RWPE2 (cell line): ENCODE measurements around the gene CWF19L2.
A peak's percentile ranks its signal among the peaks of the same experiment; 100 is the strongest.
"Not testable (repeated sequence)": the region's sequence is repeated elsewhere in the genome, so short reads cannot be mapped to it uniquely, and the experiment has no call there.

Source experiments
- ATAC-seq: fragments of 200-7000 bp; cut with Tn5 transposase; 3 replicates; pipeline ENCODE4 v1.9.1; 2021; ENCODE audit warnings: low read depth
- DNase-seq: peaks from one replicate; pipeline ENCODE4 v3.0.0-alpha.2; 2020; ENCODE audit warnings: low spot score
- H3K27ac ChIP-seq: fragments of 450-650 bp; 2 replicates; pipeline ENCODE4 v1.5.1; 2017; ENCODE audit warnings: mild to moderate bottlenecking; ENCODE audit not compliant: poor library complexity, severe bottlenecking
- H3K27me3 ChIP-seq: fragments of 250-450 bp; sonication (Bioruptor Pico); 2 replicates; pipeline ENCODE4 v1.5.1; 2021; ENCODE audit warnings: mild to moderate bottlenecking, moderate library complexity; ENCODE audit not compliant: insufficient read depth, poor library complexity, severe bottlenecking
- H3K36me3 ChIP-seq: fragments of 250-450 bp; sonication (Bioruptor Pico); 2 replicates; pipeline ENCODE4 v1.5.1; 2020; ENCODE audit warnings: low read depth, mild to moderate bottlenecking, moderate library complexity
- H3K4me1 ChIP-seq: fragments of 250-450 bp; sonication (Bioruptor Pico); 2 replicates; pipeline ENCODE4 v1.5.1; 2021; ENCODE audit warnings: mild to moderate bottlenecking, moderate library complexity; ENCODE audit not compliant: insufficient read depth, poor library complexity, severe bottlenecking
- H3K4me3 ChIP-seq: fragments of 250-450 bp; sonication (Bioruptor Pico); 2 replicates; pipeline ENCODE4 v1.5.1; 2021; ENCODE audit warnings: mild to moderate bottlenecking, moderate library complexity; ENCODE audit not compliant: severe bottlenecking
- H3K9me3 ChIP-seq: fragments of 250-450 bp; sonication (Bioruptor Pico); 2 replicates; pipeline ENCODE4 v1.5.1; 2021; ENCODE audit warnings: mild to moderate bottlenecking, moderate library complexity; ENCODE audit not compliant: severe bottlenecking
- CTCF ChIP-seq: fragments of 450-650 bp; IDR thresholded peaks from one replicate; pipeline ENCODE4 v1.5.1; 2017; ENCODE audit warnings: mild to moderate bottlenecking, moderate library complexity; ENCODE audit not compliant: poor library complexity, severe bottlenecking

CWF19L2 gene

GRCh38 chr11:107392611-107393010 is 65.0 kb downstream of the CWF19L2 start:
- Histone ChIP-seq H3K27me3 (no peaks in the 10 kb centered on the region), H3K36me3 (peaks cover 21% of the 10 kb centered on the region), H3K9me3 (no peaks in the 10 kb centered on the region), H3K4me1 (peaks cover 4% of the 10 kb centered on the region), H3K4me3 (no peak overlapping the region), H3K27ac (no peak overlapping the region)
- no peak for ATAC-seq
- TF ChIP-seq CTCF, result no peak
- DNase-seq, result no peak

- Histone ChIP-seq H3K36me3 (peaks cover 24% of the 10 kb centered on the region), H3K4me1 (peaks cover 10% of the 10 kb centered on the region)
- DNase-seq, H3K4me3 ChIP-seq, H3K27me3 ChIP-seq, H3K9me3 ChIP-seq, H3K27ac ChIP-seq, ATAC-seq: not testable (repeated sequence)
These were observed 66.9 kb downstream of the CWF19L2 start for GRCh38 chr11:107390701-107391100.

GRCh38 chr11:107387666-107388065 is 70.0 kb downstream of the CWF19L2 start:
- peaks cover 22% of the 10 kb centered on the region for H3K36me3 ChIP-seq
- ATAC-seq, result no peak
- H3K4me1 ChIP-seq, result peaks cover 31% of the 10 kb centered on the region
- no peak for TF ChIP-seq CTCF
- no peak overlapping the region for H3K27ac ChIP-seq
- H3K27me3 ChIP-seq, result no peaks in the 10 kb centered on the region
- no peaks in the 10 kb centered on the region for H3K9me3 ChIP-seq
- no peak for DNase-seq
- no peak overlapping the region for H3K4me3 ChIP-seq

DNA sequence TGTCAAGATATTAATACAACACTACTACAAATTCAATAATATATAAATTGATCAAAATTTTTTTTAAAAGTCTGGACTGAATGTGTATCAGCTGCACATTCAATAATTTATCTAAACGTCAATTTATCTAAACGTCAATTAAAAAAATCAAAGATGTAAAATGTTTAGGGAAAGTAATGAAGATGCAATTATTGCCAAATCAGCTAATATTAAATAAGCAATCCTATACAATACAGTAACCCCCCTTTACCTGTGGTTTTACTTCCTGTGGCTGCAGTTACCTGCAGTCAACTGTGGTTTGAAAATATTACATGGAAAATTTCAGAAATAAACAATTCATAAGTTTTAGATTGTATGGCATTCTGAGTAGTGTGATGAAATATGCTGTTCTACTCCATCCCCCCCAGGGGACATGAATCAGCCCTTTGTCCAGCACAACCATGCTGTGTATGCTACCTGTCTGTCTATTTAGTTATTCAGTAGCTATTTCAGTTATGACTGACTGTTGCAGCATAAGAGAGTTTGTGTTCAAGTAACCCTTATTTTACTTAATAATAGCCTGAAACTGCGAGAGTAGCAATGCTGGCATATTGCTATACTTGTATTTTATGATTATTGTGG is 72.2 kb downstream of the CWF19L2 start:
- DNase-seq (peak; percentile 81), ATAC-seq (peak; percentile 99)
- Histone ChIP-seq H3K27ac (peak overlapping the region; percentile 56), H3K27me3 (no peaks in the 10 kb centered on the region), H3K9me3 (no peaks in the 10 kb centered on the region), H3K4me3 (no peak overlapping the region), H3K36me3 (peaks cover 12% of the 10 kb centered on the region), H3K4me1 (peaks cover 31% of the 10 kb centered on the region)
- TF ChIP-seq CTCF, result no peak

- no peak for ATAC-seq
- no peaks in the 10 kb centered on the region for H3K9me3 ChIP-seq
- no peak overlapping the region for H3K4me3 ChIP-seq
- peaks cover 31% of the 10 kb centered on the region for H3K4me1 ChIP-seq
- DNase-seq, result no peak
- TF ChIP-seq CTCF, result no peak
- no peaks in the 10 kb centered on the region for H3K27me3 ChIP-seq
- H3K36me3 ChIP-seq, result peaks cover 7% of the 10 kb centered on the region; the same call in 1 of the 2 replicates
- peak overlapping the region; percentile 56 for H3K27ac ChIP-seq
These were observed 73.3 kb downstream of the CWF19L2 start for GRCh38 chr11:107384144-107384852.
